Mucosa of stomach (tissue), 1 donor: ENCODE measurements around the gene IMMT.

Experiments
- H3K27me3 ChIP-seq: one replicate; pipeline ENCODE4 v1.7.0; 2013; ENCODE audit warnings: mild to moderate bottlenecking, low read length; ENCODE audit not compliant: control insufficient read depth, insufficient read depth
- H3K36me3 ChIP-seq: one replicate; pipeline ENCODE4 v1.7.0; 2013; ENCODE audit warnings: low read length; ENCODE audit not compliant: control insufficient read depth, insufficient read depth
- H3K4me1 ChIP-seq: one replicate; pipeline ENCODE4 v1.7.0; 2013; ENCODE audit warnings: mild to moderate bottlenecking, low read length; ENCODE audit not compliant: control insufficient read depth, insufficient read depth
- H3K4me3 ChIP-seq: one replicate; pipeline ENCODE4 v1.7.0; 2013; ENCODE audit warnings: low read length
- H3K9ac ChIP-seq: one replicate; pipeline ENCODE4 v1.7.0; 2013; ENCODE audit warnings: mild to moderate bottlenecking, low read length, moderate library complexity
- H3K9me3 ChIP-seq: one replicate; pipeline ENCODE4 v1.7.0; 2013; ENCODE audit warnings: mild to moderate bottlenecking, low read length, moderate library complexity; ENCODE audit not compliant: control insufficient read depth
- donor health status: Pancreatic carcinoma.

The IMMT gene

GRCh38 chr2:86224645-86225355, 29.5 kb upstream of the IMMT start:
- no peaks in the 10 kb centered on the region for H3K27me3 ChIP-seq
- no peak overlapping the region for H3K9ac ChIP-seq
- H3K9me3 ChIP-seq = no peaks in the 10 kb centered on the region
- H3K4me1 ChIP-seq = peaks cover 10% of the 10 kb centered on the region
- H3K4me3 ChIP-seq = no peak overlapping the region
- H3K36me3 ChIP-seq = no peaks in the 10 kb centered on the region

GRCh38 chr2:86223927-86224560, 28.8 kb upstream of the IMMT start:
- Histone ChIP-seq H3K4me1 (peaks cover 10% of the 10 kb centered on the region), H3K9ac (no peak overlapping the region), H3K9me3 (no peaks in the 10 kb centered on the region), H3K4me3 (no peak overlapping the region), H3K36me3 (no peaks in the 10 kb centered on the region), H3K27me3 (no peaks in the 10 kb centered on the region)

DNA sequence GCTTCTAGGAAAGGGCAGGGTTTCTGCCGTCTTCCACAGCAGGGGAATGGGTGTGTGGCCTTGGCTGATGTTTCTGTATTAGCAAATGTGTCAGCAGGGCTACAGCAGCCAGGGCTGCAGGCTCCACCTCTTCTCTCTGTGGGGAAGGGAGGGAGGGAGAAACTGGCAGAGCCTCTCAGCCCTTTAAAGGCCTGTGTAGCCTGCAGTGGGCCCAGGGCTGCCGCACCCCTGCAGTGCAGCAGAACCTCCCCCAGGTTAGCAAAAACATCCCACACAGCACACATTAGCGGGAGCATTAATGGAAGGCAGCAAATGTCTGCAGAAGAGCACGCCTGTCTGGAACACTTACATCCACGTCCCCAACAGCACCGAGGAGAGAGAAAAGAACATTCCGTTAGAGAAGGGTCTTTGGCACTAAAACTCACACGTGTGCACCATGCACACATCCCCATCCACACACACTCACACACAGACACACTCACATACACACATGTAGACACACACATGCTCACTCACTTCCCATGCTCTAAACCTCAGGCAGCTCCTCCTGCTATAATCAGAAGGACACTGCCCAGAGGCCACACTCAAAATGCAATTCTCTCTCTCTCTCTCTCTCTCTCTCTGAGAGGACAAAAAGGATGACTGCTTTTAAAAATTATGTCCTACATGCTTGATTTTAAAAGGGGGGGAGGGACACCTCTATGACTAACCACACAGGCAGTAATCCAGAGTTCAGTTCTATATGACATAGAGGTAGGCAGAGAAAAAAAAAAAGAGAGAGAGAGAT, 28.1 kb upstream of the IMMT start:
- H3K9me3 ChIP-seq = no peaks in the 10 kb centered on the region
- no peak overlapping the region for H3K9ac ChIP-seq
- H3K27me3 ChIP-seq = no peaks in the 10 kb centered on the region
- H3K4me1 ChIP-seq = peaks cover 10% of the 10 kb centered on the region
- H3K4me3 ChIP-seq = no peak overlapping the region
- no peaks in the 10 kb centered on the region for H3K36me3 ChIP-seq

- Histone ChIP-seq H3K27me3 (no peaks in the 10 kb centered on the region), H3K36me3 (no peaks in the 10 kb centered on the region), H3K9ac (no peak overlapping the region)
Measured at GRCh38 chr2:86221066-86221684, 25.9 kb upstream of the IMMT start.

GRCh38 chr2:86219896-86220295, 24.6 kb upstream of the IMMT start:
- H3K36me3 ChIP-seq = no peaks in the 10 kb centered on the region
- H3K9ac ChIP-seq = no peak overlapping the region
- no peak overlapping the region for H3K4me3 ChIP-seq
- H3K4me1 ChIP-seq = peaks cover 16% of the 10 kb centered on the region
- H3K27me3 ChIP-seq = no peaks in the 10 kb centered on the region
- H3K9me3 ChIP-seq = no peaks in the 10 kb centered on the region

More at GRCh38 chr2:86221066-86221684, 25.9 kb upstream of the IMMT start:
- H3K9me3 ChIP-seq = no peaks in the 10 kb centered on the region
- H3K4me1 ChIP-seq = peaks cover 10% of the 10 kb centered on the region
- H3K4me3 ChIP-seq = no peak overlapping the region

DNA sequence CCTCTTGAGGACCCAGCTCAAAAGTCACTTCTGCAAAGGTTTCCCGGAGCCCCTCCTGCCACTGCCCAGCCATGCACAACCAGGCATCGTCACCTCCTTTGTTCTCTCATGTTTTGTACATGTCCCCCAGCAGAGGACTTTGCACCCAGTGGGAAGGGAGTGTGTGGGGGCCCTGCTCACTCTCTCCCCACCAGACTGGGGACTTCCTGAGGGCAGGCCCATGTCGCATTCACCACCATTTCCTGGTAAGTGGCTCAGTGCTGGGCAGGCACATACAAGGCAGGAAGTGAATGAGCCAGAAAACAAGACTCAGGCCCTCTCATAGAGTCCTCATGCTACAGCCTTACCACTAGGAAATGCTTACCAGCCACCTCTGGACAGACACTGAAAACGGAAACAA, 22.9 kb upstream of the IMMT start:
- Histone ChIP-seq H3K9ac (no peak overlapping the region), H3K9me3 (no peaks in the 10 kb centered on the region), H3K4me3 (no peak overlapping the region), H3K27me3 (no peaks in the 10 kb centered on the region), H3K36me3 (no peaks in the 10 kb centered on the region), H3K4me1 (peaks cover 26% of the 10 kb centered on the region)

DNA sequence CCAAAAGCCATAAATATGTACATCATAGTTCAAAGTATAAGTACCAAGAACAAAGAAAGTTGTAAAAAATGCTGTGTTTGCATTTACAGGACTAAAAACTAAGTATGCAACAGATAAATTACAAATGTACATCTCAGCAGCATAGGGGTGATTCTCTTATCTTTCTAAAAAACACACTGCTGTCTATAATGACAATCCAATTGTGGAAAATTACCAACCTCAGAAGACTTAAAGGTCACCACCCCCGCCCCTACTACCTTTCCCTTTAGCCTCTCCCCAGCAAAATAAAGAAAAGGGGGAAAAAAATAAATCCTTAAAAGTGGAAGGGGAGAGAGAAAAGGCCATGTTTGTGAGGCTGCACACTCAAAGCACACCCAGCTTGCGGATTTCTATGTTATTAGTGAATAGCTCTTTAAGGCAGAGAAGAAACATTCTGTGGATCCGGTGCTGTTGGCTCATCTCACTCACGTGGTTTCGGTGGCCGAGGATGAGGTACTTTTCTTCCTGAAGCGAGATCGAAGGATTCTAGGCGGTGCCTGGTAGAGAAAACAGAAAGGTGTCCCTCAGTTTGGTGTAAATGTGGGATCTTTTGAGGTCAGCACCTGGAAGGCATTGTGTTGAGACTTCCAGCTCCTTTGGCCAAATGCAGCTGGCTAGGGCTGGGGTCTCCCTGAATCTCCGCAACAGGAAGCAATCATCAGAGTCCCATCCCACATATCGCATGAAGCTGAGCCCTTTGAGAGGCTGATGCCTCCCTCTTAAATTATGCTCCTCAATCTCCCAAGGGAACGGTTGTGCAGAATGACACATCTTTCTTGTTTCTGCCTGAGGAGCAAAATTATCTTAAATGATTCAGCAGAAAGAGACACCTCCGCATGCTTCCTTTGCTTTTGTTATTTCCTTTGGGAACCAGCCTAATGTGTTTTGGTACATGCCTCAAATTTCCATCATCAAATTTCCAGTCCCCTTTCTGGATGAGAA, 21.6 kb upstream of the IMMT start:
- Histone ChIP-seq H3K9ac (no peak overlapping the region), H3K4me3 (no peak overlapping the region)

DNA sequence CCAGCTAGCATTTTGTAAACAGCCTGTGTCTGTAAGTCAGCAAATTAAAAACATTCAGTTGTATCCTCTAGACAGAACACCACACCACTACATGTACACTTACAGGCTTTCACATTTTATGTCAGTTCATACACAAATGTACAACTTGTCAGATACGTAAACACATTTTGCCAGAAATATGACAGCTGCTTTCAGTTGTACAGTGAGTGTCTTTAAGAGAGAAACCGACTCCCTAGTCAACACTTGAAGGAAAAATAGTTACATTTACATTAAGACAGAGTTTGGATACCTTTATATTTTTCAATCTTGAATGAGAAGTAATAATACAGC, 19.2 kb upstream of the IMMT start:
- H3K4me3 ChIP-seq = no peak overlapping the region
- no peak overlapping the region for H3K9ac ChIP-seq
- no peaks in the 10 kb centered on the region for H3K9me3 ChIP-seq
- peaks cover 32% of the 10 kb centered on the region for H3K4me1 ChIP-seq
- H3K36me3 ChIP-seq = no peaks in the 10 kb centered on the region
- H3K27me3 ChIP-seq = no peaks in the 10 kb centered on the region

More for the DNA sequence above, 21.6 kb upstream of the IMMT start:
- Histone ChIP-seq H3K9me3 (no peaks in the 10 kb centered on the region), H3K27me3 (no peaks in the 10 kb centered on the region), H3K36me3 (no peaks in the 10 kb centered on the region), H3K4me1 (peaks cover 23% of the 10 kb centered on the region)

- H3K4me1 ChIP-seq = peaks cover 32% of the 10 kb centered on the region
- no peak overlapping the region for H3K4me3 ChIP-seq
- no peaks in the 10 kb centered on the region for H3K9me3 ChIP-seq
- H3K36me3 ChIP-seq = no peaks in the 10 kb centered on the region
- H3K9ac ChIP-seq = no peak overlapping the region
- H3K27me3 ChIP-seq = no peaks in the 10 kb centered on the region
Measured at GRCh38 chr2:86213699-86214502, 18.6 kb upstream of the IMMT start.

DNA sequence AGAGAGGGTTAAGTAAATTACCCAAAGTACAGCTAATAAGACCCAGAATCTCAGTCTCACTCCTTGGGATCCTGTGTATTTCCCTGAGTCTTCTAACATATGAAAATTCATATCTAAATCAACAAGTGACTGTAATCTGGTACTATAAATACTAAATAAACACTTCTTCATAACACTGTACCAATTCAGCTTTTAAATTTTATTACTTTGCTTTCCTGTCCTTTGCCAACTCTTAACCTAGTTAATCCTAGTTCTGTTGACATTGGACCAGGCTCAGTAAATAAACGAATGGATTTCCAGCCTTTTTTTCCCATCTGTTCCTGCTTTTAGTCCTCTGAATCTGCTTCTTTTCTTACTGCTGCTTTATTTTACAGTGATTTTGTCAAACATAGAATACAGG, 17.8 kb upstream of the IMMT start:
- H3K9me3 ChIP-seq = no peaks in the 10 kb centered on the region
- H3K36me3 ChIP-seq = no peaks in the 10 kb centered on the region
- H3K4me3 ChIP-seq = no peak overlapping the region
- no peak overlapping the region for H3K9ac ChIP-seq
- no peaks in the 10 kb centered on the region for H3K27me3 ChIP-seq
- H3K4me1 ChIP-seq = peaks cover 32% of the 10 kb centered on the region

DNA sequence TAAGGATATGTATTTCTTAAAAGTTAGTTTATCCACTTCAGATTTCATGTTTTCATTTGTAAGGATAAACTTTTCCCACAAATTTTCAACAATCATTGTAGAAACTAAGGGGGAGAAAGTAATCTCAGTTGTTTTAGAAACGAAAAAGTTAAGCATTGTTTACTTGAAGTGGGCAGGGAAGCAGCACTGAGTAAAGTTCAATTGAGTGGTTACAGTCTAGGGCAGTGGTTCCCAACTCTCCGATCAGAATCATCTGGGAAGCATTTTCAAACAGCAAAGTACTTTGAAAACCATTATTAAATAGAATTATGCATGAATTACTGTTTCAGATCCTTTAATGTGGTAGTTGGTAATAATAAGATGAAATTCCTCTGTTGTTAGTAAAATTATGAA, 16.5 kb upstream of the IMMT start:
- Histone ChIP-seq H3K4me3 (no peak overlapping the region), H3K4me1 (peaks cover 32% of the 10 kb centered on the region), H3K36me3 (no peaks in the 10 kb centered on the region), H3K9me3 (no peaks in the 10 kb centered on the region), H3K27me3 (no peaks in the 10 kb centered on the region), H3K9ac (no peak overlapping the region)
